ENCODE measurements around the gene SH3BP4. TPM values are rescaled to one million over a fixed set of nuclear protein-coding genes. Genes with fewer than 3 reads are reported as not detected.
A peak's percentile ranks its signal among the peaks of the same experiment; 100 is the strongest.

SH3BP4 gene
- total RNA-seq, 1 experiment from 2014 or later = 98.8 TPM

GRCh38 chr2:234940527-234940926, 11.3 kb upstream of the SH3BP4 start:
- no peak for DNase-seq (ENCODE audit: low read depth)

- no peak for DNase-seq (ENCODE audit: low read depth)
Observed at GRCh38 chr2:234945339-234945873, 6.4 kb upstream of the SH3BP4 start.

- DNase-seq (ENCODE audit: low read depth) = no peak
Observed at GRCh38 chr2:234947556-234947955, 4.3 kb upstream of the SH3BP4 start.

- peak; percentile 90 for DNase-seq (ENCODE audit: low read depth)
Observed at GRCh38 chr2:234949762-234950434, 1.9 kb upstream of the SH3BP4 start.

GRCh38 chr2:234950435-234950729, 1.4 kb upstream of the SH3BP4 start:
- no peak for DNase-seq (ENCODE audit: low read depth)

GRCh38 chr2:234950730-234951663, 820 bp upstream of the SH3BP4 start:
- peak; percentile 61 for DNase-seq (ENCODE audit: low read depth)

- peak; percentile 17 for DNase-seq (ENCODE audit: low read depth)
Observed at GRCh38 chr2:234952270-234953115, 676 bp downstream of the SH3BP4 start.

GRCh38 chr2:234953116-234954031, 1.6 kb downstream of the SH3BP4 start:
- DNase-seq (ENCODE audit: low read depth) = peak; percentile 19

GRCh38 chr2:234954551-234954992, 2.8 kb downstream of the SH3BP4 start:
- peak; percentile 55 for DNase-seq (ENCODE audit: low read depth)

GRCh38 chr2:234955091-234955591, 3.3 kb downstream of the SH3BP4 start:
- DNase-seq (ENCODE audit: low read depth) = no peak

- DNase-seq (ENCODE audit: low read depth) = no peak
Observed at GRCh38 chr2:234955971-234956509, 4.2 kb downstream of the SH3BP4 start.

GRCh38 chr2:234957834-234958135, 6.0 kb downstream of the SH3BP4 start:
- DNase-seq (ENCODE audit: low read depth) = no peak

GRCh38 chr2:234958311-234958710, 6.5 kb downstream of the SH3BP4 start:
- no peak for DNase-seq (ENCODE audit: low read depth)

- no peak for DNase-seq (ENCODE audit: low read depth)
Observed at GRCh38 chr2:234958746-234959395, 7.1 kb downstream of the SH3BP4 start.

GRCh38 chr2:234960175-234961088, 8.6 kb downstream of the SH3BP4 start:
- peak; percentile 56 for DNase-seq (ENCODE audit: low read depth)

- DNase-seq (ENCODE audit: low read depth) = no peak
Observed at GRCh38 chr2:234961784-234962183, 10.0 kb downstream of the SH3BP4 start.

- peak; percentile 92 for DNase-seq (ENCODE audit: low read depth)
Observed at GRCh38 chr2:234963773-234964615, 12.2 kb downstream of the SH3BP4 start.
